ENCODE results near the gene CFAP45.

DNA sequence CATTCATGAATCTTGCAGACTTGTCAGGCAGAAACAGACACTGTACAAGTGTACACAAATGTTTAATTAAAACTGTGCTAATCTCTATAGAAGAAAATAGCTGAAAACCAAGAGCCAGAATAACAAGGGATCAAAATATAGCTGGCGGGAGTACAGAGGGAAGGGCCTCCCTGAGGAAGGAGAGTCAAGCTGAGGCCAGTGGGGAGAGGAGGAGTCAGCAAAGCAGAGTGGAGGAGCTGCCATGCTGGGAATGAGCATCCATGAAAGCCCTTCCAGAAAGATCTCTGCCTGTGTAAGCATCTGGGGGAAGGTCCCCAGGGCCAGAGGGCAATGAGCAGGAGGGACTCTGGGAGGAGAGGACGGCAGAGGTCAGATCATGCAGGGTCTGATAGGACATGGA lies 58.2 kb downstream of the CFAP45 start:
- TF ChIP-seq POLR2AphosphoS5 (IDR thresholded peaks at IDR 0.05) (no peak), CTCF (IDR thresholded peaks at IDR 0.05) (no peak), POLR2A (IDR thresholded peaks at IDR 0.05; ENCODE audit: low read depth) (no peak), EP300 (IDR thresholded peaks at IDR 0.05) (no peak)
